Measurements from ENCODE around the gene AGPAT2. TPM values are rescaled to one million over a fixed set of nuclear protein-coding genes. Genes with fewer than 3 reads are reported as not detected.

The AGPAT2 gene
- total RNA-seq, 1 experiment from 2014 or later, result 30.4 TPM

DNA sequence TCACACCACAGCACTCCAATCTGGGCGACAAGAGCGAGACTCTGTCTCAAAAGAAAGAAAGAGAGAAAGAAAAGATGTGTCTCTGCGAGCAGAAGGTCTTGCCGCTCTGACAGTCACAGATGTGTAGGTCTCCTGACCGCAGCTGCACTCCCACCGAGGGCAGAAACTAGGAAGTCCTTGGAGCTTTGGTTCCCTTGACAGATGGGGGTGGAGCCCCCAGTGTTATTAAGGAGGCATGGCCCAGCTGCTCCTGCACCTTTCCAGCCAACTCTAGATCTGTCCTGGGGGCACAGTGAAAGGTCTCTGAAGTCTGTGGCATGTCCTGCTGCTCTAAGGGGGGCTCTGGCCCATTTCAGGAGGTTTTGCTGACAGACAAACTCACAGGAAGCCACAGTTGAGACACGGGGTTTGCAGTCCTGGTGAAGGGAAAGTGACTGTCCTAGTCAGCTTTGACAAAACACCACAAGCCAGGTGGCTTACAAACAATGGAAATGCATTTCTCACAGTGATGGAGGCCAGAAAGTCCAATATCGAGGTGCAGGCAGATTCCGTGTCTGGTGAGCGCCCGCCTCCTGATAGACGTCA, 16.1 kb upstream of the AGPAT2 start:
- peaks cover 5% of the 10 kb centered on the region for H3K4me1 Mint-ChIP-seq (ENCODE audit: insufficient read depth, unreplicated experiment)
- H3K27ac Mint-ChIP-seq (ENCODE audit: low read depth, unreplicated experiment), result no peak overlapping the region
- H3K9me3 Mint-ChIP-seq (ENCODE audit: unreplicated experiment), result no peaks in the 10 kb centered on the region
- intact Hi-C loops (cut with micrococcal nuclease), result no loop called here
- POLR2A ChIA-PET, result interaction anchor here (0.7 to 1.2 kb wide), 3 partner anchors 9 to 23 kb away, joined by 3 read pairs; no protein-coding TSS in a partner anchor
- CTCF ChIA-PET, result interaction anchor here (0.6 kb wide), 1 partner anchor 531 kb away, joined by 4 read pairs; no protein-coding TSS in a partner anchor
- no peak overlapping the region for H3K4me3 Mint-ChIP-seq (ENCODE audit: unreplicated experiment)
- H3K27me3 Mint-ChIP-seq (ENCODE audit: insufficient read depth, unreplicated experiment), result no peaks in the 10 kb centered on the region
- no peaks in the 10 kb centered on the region for H3K36me3 Mint-ChIP-seq (ENCODE audit: insufficient read depth, unreplicated experiment)
- BruUV-seq (replicated peaks), result no TSS peak
- DNase-seq (ENCODE audit: unreplicated experiment), result no peak
- no peak for TF ChIP-seq CTCF (IDR thresholded peaks at IDR 0.05; ENCODE audit: unreplicated experiment)

DNA sequence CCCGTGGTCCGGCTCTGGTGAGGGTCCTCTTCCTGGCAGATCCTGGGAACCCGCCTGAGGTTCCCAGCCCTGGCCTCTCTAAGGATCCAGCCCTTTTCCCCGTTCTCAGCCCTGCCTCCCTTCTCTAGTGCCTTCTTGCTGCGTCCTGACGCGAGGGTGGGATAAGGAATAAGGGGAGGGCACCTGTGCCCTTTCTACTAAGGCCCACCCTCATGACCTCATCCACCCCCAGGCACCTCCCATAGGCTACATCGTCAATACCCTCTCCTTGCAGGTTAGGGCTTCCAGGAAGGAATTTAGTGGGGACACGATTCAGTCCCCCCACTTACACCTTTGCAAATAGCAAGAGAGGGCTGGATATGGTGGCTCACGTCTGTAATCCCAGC, 14.4 kb upstream of the AGPAT2 start:
- Mint-ChIP-seq H3K27ac (ENCODE audit: low read depth, unreplicated experiment) (no peak overlapping the region), H3K9me3 (ENCODE audit: unreplicated experiment) (no peaks in the 10 kb centered on the region), H3K4me1 (ENCODE audit: insufficient read depth, unreplicated experiment) (peaks cover 11% of the 10 kb centered on the region), H3K36me3 (ENCODE audit: insufficient read depth, unreplicated experiment) (no peaks in the 10 kb centered on the region), H3K27me3 (ENCODE audit: insufficient read depth, unreplicated experiment) (no peaks in the 10 kb centered on the region), H3K4me3 (ENCODE audit: unreplicated experiment) (no peak overlapping the region)
- intact Hi-C loops (cut with micrococcal nuclease), result no loop called here
- no peak for DNase-seq (ENCODE audit: unreplicated experiment)
- CTCF ChIA-PET, result no interaction called here
- no peak for TF ChIP-seq CTCF (IDR thresholded peaks at IDR 0.05; ENCODE audit: unreplicated experiment)
- BruUV-seq (replicated peaks), result no TSS peak
- POLR2A ChIA-PET, result no interaction called here

GRCh38 chr9:136700959-136701667, 13.9 kb upstream of the AGPAT2 start:
- DNase-seq (ENCODE audit: unreplicated experiment), result no peak
- no peaks in the 10 kb centered on the region for H3K9me3 Mint-ChIP-seq (ENCODE audit: unreplicated experiment)
- ChIA-PET POLR2A (no interaction called here), CTCF (interaction anchor here (0.6 to 0.7 kb wide), 2 partner anchors 20 to 335 kb away, joined by 3 to 4 read pairs; no protein-coding TSS in a partner anchor)
- no peak overlapping the region for H3K4me3 Mint-ChIP-seq (ENCODE audit: unreplicated experiment)
- no peak overlapping the region for H3K27ac Mint-ChIP-seq (ENCODE audit: low read depth, unreplicated experiment)
- H3K4me1 Mint-ChIP-seq (ENCODE audit: insufficient read depth, unreplicated experiment), result peaks cover 11% of the 10 kb centered on the region
- H3K36me3 Mint-ChIP-seq (ENCODE audit: insufficient read depth, unreplicated experiment), result no peaks in the 10 kb centered on the region
- TF ChIP-seq CTCF (IDR thresholded peaks at IDR 0.05; ENCODE audit: unreplicated experiment), result no peak
- H3K27me3 Mint-ChIP-seq (ENCODE audit: insufficient read depth, unreplicated experiment), result no peaks in the 10 kb centered on the region
- no TSS peak for BruUV-seq (replicated peaks)
- intact Hi-C loops (cut with micrococcal nuclease), result no loop called here

DNA sequence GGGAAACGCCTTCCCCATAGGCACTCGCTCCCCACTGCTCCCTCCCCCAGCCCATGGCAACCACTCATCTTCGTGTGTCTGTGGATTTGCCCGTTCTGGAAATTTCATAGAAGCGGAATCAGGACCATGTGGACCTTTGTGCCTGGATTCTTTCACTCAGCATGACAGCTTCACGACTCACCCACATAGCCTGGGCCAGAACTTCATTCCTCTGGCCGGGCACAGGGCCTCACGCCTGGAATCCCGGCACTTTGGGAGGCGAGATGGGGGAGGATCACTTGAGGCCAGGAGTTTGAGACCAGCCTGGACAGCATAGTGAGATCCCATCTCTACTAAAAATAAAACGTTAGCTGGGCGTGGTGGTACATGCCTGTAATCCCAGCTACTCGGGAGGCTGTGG, 13.0 kb upstream of the AGPAT2 start:
- intact Hi-C loops (cut with micrococcal nuclease), result no loop called here
- no peak for DNase-seq (ENCODE audit: unreplicated experiment)
- CTCF ChIA-PET, result no interaction called here

More for the DNA sequence above, 13.0 kb upstream of the AGPAT2 start:
- H3K36me3 Mint-ChIP-seq (ENCODE audit: insufficient read depth, unreplicated experiment), result no peaks in the 10 kb centered on the region
- BruUV-seq (replicated peaks), result no TSS peak
- no peaks in the 10 kb centered on the region for H3K9me3 Mint-ChIP-seq (ENCODE audit: unreplicated experiment)
- POLR2A ChIA-PET, result interaction anchor here (0.6 to 0.7 kb wide), 2 partner anchors 34 to 149 kb away, joined by 3 to 4 read pairs; no protein-coding TSS in a partner anchor
- no peak overlapping the region for H3K4me3 Mint-ChIP-seq (ENCODE audit: unreplicated experiment)
- no peak for TF ChIP-seq CTCF (IDR thresholded peaks at IDR 0.05; ENCODE audit: unreplicated experiment)
- no peak overlapping the region for H3K27ac Mint-ChIP-seq (ENCODE audit: low read depth, unreplicated experiment)
- peaks cover 11% of the 10 kb centered on the region for H3K4me1 Mint-ChIP-seq (ENCODE audit: insufficient read depth, unreplicated experiment)
- H3K27me3 Mint-ChIP-seq (ENCODE audit: insufficient read depth, unreplicated experiment), result no peaks in the 10 kb centered on the region

Data from MCF 10A (cell line).